GM13976 (cell line): ENCODE data around the gene DNAJC5.
"Not testable (repeated sequence)": the region's sequence is repeated elsewhere in the genome, so short reads cannot be mapped to it uniquely, and the experiment has no call there.

Experiments
- DNase-seq: peaks from one replicate; pipeline ENCODE4 v3.0.0; 2012; ENCODE audit warnings: low spot score
- CTCF ChIP-seq: IDR thresholded peaks from 2 replicates; pipeline ENCODE4 v1.5.1; 2012; ENCODE audit warnings: borderline replicate concordance, mild to moderate bottlenecking; ENCODE audit not compliant: insufficient read depth; ENCODE audit errors: extremely low read depth, missing control alignments, control extremely low read depth
- in situ Hi-C: fragments of 300-500 bp; cut with MboI; formaldehyde crosslinking; loops from one replicate; pipeline ENCODE4 v1.12.0; 2022; ENCODE audit warnings: low sequenced_read_pairs, mixed read lengths, inconsistent platforms; ENCODE audit not compliant: unreplicated experiment

The DNAJC5 gene

GRCh38 chr20:63861981-63862901, 32.7 kb upstream of the DNAJC5 start:
- in situ Hi-C loops, result loop anchor here (25.0 kb wide), 1 partner anchor 325 kb away; the partner anchor contains the start of genes PTK6 and SRMS
- no peak for TF ChIP-seq CTCF
- DNase-seq, result no peak

- TF ChIP-seq CTCF, result no peak
- DNase-seq, result no peak
- in situ Hi-C loops, result loop anchor here (25.0 kb wide), 1 partner anchor 326 kb away; the partner anchor contains the start of genes PTK6 and SRMS
These were observed 31.7 kb upstream of the DNAJC5 start for GRCh38 chr20:63863021-63863797.

- in situ Hi-C loops, result loop anchor here (25.0 kb wide), 1 partner anchor 327 kb away; the partner anchor contains the start of genes PTK6 and SRMS
- peak; percentile 93 for DNase-seq
- peak; percentile 91 for TF ChIP-seq CTCF
These were observed 31.0 kb upstream of the DNAJC5 start for GRCh38 chr20:63863798-63864544.

DNA sequence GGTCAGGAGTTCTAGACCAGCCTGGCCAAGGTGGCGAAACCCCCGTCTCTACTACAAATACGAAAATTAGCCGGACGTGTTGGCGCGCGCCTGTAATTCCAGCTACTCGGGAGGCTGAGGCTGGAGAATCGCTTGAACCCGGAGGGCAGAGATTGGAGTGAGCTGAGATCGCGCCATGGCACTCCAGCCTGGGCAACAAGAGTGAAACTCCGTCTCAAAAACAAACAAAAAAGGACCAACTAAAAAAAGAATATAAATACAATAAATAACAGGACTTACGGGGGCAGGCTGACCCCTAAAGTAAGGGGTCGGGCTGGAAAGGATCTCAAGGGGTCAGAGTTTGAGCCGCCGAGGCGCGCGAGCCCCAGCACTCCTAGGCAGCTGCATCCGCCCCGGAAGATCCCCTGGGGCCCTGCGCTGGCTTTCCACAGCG, 30.4 kb upstream of the DNAJC5 start:
- no peak for TF ChIP-seq CTCF
- in situ Hi-C loops, result loop anchor here (25.0 kb wide), 1 partner anchor 327 kb away; the partner anchor contains the start of genes PTK6 and SRMS
- no peak for DNase-seq

GRCh38 chr20:63864978-63865640, 29.8 kb upstream of the DNAJC5 start, which contains the start of gene TPD52L2:
TPD52L2 (plus strand) TSS chr20:63865270; CDS start chr20:63865366, 96 bp downstream.
- in situ Hi-C loops, result loop anchor here (25.0 kb wide), 1 partner anchor 328 kb away; the partner anchor contains the start of genes PTK6 and SRMS
- TF ChIP-seq CTCF, result no peak
- peak; percentile 97 for DNase-seq

DNA sequence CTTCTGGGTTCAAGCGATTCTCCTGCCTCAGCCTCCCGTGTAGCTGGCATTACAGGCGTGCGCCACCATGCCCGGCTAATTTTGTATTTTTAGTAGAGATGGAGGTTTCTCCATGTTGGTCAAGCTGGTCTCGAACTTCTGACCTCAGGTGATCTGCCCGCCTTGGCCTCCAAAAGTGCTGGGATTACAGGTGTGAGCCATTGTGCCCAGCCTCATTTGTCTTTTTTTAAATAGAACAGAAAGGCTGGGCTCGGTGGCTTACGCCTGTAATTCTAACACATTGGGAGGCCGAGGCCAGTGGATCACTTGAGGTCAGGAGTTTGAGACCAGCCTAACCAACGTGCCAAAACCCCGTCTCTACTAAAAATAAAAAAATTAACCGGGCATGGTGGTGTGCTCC, 27.9 kb upstream of the DNAJC5 start:
- not testable (repeated sequence) for DNase-seq
- in situ Hi-C loops, result loop anchor here (25.0 kb wide), 1 partner anchor 330 kb away; the partner anchor contains the start of genes PTK6 and SRMS
